SU-DHL-6 (cell line): ENCODE measurements around the gene STX18.

Experiments used
- CTCF ChIP-seq: fragments of 200-600 bp; sonication (generic); IDR thresholded peaks from one replicate; pipeline ENCODE4 v1.5.1; 2017; ENCODE audit warnings: antibody characterized with exemption, mild to moderate bottlenecking, low read length, moderate library complexity; ENCODE audit not compliant: insufficient read depth, poor library complexity, severe bottlenecking
- EZH2phosphoT487 ChIP-seq: fragments of 200-600 bp; sonication (generic), shearing (Covaris generic); conservative IDR thresholded peaks from 2 replicates; pipeline ENCODE4 v1.6.1; 2018; ENCODE audit warnings: mild to moderate bottlenecking, antibody characterized with exemption, low read length, moderate library complexity, mixed read lengths

DNA sequence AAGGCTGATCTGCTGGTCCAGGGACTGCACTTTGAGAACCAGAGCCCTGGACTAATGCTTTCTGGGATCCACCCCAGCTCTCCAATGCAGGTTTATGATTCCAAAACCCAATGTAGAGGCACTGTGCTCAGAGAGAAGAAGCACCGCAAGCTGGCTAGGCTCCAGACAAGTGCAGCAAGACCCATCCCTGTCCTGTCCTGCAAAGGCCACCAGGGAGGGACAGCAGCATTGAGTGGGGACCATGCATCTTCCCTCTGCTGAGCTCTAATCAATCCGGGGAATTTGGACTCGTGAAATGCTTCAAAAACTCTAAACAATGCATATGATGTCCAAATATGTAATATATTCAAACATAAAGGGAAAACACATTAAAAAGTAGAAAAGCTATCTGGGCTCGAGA, 165.8 kb downstream of the STX18 start:
- TF ChIP-seq CTCF (no peak), EZH2phosphoT487 (no peak)
